Measurements from ENCODE around the gene NOX5.

DNA sequence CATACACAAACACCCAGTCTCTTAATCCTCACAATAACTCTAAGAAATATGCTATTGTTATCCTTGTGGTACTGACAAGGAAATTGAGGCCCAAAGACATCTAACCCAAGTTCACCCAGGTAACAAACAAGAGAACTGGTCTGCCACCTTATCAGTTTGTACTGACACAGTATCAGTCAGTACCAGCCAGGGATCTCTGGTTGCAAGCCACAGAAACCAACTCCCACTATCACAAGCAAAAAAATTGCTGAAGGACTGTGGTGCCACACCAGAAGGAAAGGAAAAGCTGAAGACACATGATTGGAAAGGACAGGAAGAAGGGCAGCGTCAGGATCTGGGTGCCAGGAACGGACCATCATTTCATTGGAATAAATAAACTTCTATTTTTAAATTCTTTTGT, 82.1 kb downstream of the NOX5 start:
- TF ChIP-seq, protein P1, sequence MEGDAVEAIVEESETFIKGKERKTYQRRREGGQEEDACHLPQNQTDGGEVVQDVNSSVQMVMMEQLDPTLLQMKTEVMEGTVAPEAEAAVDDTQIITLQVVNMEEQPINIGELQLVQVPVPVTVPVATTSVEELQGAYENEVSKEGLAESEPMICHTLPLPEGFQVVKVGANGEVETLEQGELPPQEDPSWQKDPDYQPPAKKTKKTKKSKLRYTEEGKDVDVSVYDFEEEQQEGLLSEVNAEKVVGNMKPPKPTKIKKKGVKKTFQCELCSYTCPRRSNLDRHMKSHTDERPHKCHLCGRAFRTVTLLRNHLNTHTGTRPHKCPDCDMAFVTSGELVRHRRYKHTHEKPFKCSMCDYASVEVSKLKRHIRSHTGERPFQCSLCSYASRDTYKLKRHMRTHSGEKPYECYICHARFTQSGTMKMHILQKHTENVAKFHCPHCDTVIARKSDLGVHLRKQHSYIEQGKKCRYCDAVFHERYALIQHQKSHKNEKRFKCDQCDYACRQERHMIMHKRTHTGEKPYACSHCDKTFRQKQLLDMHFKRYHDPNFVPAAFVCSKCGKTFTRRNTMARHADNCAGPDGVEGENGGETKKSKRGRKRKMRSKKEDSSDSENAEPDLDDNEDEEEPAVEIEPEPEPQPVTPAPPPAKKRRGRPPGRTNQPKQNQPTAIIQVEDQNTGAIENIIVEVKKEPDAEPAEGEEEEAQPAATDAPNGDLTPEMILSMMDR (IDR thresholded peaks at IDR 0.05) = no peak
- no peak for TF ChIP-seq POLR2A (IDR thresholded peaks at IDR 0.05)
